ENCODE measurements around the gene CRAMP1.

The CRAMP1 gene

GRCh38 chr16:1667271-1667670 is 55.1 kb downstream of the CRAMP1 start:
- no peak for FAIRE-seq
- TF ChIP-seq POLR2A (IDR thresholded peaks at IDR 0.05; ENCODE audit: low read depth, low read length), result no peak
- DNase-seq (ENCODE audit: insufficient read length, low spot score), result no peak

- TF ChIP-seq POLR2A (IDR thresholded peaks at IDR 0.05; ENCODE audit: low read depth, low read length), result no peak
- no peak for FAIRE-seq
- no peak for DNase-seq (ENCODE audit: insufficient read length, low spot score)
Observed at GRCh38 chr16:1667916-1668315, 55.8 kb downstream of the CRAMP1 start.

DNA sequence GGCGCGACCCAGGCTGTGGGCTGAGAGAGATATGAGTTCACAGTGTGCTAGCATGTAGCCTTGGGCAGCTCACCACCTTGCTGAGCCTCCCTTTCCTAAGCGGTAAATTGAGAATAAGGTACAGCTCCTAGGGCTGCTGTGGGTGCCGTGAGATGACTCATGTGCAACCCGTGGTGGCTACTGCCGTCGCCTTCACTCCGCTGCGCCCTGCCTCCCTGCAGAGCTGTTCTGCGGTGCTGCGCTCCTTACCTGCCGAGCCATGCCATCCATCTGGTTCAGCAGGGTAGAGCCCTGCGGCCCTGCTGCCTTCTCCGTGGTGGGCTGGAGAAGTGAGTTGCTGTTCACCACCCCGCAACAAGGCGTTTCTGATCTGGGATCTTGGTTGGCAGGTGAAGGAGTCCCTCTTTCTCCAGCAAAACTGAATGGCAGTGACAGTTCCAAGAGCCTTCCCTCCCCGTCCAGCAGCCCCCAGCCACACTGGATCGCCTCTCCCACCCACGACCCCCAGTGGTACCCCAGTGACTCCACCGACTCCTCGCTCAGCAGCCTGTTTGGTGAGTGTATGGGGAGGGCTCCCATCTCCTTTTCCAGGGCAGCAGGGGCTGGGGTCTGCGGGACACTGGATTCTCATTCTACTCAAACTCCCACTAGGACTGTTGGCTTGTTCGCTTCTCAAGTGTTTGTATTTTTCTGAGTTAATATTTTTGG is 56.6 kb downstream of the CRAMP1 start:
- no peak for FAIRE-seq
- no peak for TF ChIP-seq POLR2A (IDR thresholded peaks at IDR 0.05; ENCODE audit: low read depth, low read length)

GRCh38 chr16:1669698-1670097 is 57.5 kb downstream of the CRAMP1 start:
- TF ChIP-seq POLR2A (IDR thresholded peaks at IDR 0.05; ENCODE audit: low read depth, low read length), result no peak
- no peak for DNase-seq (ENCODE audit: insufficient read length, low spot score)
- FAIRE-seq, result no peak

More for the DNA sequence above, 56.6 kb downstream of the CRAMP1 start:
- no peak for DNase-seq (ENCODE audit: insufficient read length, low spot score)

DNA sequence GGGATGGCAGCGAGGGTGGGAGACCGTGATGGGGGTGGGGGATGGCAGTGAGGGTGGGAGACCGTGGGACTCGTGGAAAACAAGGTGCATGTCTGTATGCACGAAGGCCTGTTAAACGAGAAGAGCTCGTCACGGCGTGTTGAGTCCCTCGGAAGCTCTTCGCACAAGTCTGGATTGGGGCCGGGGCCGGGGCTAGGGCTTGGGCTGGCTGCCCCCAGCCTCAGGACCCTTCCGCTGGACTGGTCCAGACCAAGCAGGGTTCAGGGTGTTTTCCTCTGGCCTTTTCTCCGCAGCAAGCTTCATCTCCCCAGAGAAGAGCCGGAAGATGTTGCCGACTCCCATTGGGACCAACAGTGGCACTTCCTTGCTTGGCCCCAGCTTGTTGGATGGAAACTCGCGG is 58.2 kb downstream of the CRAMP1 start:
- FAIRE-seq (no peak), DNase-seq (ENCODE audit: insufficient read length, low spot score) (no peak)
- TF ChIP-seq POLR2A (IDR thresholded peaks at IDR 0.05; ENCODE audit: low read depth, low read length), result no peak

DNA sequence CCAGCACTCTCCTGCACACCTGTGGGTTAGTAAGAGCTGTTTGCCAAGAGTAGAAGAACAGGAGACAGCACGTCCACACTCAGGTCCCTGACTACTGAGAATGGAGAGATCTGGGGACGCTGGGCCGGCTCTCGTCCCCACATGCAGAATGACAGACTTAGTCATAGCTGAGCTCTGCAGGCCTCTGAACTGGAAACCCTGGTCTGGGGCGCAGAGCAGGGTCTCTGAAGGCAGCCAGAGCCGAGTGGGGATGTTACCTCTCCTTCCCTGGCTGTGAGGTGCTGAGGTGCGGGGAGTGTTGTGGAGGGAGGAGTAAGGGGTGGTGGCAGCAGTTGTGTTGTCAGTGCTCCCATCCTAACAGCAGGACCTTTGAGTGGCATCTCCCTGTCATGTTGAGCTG is 58.7 kb downstream of the CRAMP1 start:
- no peak for FAIRE-seq
- no peak for DNase-seq (ENCODE audit: insufficient read length, low spot score)
- no peak for TF ChIP-seq POLR2A (IDR thresholded peaks at IDR 0.05; ENCODE audit: low read depth, low read length)

DNA sequence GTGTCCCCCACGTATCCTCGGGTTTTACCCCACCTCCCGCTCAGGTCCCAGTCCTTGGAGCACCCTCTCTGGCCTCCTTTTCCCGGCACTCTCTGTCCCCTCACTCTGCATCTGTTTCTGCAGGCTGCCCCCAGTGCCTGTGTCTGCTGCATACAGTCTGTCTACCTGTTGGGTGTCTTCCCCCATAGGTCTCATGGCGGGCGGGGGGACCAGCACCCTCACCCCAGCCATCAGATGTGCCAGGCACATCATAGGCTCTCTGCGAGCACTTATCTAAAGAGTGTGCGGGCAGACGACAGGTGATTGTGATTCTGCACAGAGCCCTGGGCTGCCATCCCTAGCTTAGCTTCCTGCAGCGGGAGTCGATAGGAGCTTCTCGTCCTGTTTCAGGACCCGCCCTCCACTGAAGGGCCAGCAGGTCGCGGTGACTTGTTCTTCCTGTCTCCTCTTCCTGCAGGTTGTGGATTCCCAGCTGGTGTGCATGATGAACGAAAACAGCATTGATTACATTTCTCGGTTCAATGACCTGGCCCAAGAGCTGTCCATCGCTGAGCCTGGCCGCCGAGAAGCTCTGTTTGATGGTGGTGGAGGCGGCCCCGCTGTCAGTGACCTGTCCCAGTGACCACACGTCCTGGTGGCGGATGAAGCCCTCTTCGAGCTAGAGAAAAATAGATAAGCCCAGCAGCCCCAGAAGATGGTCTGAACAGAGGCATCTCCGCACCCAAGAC is 61.4 kb downstream of the CRAMP1 start:
- TF ChIP-seq POLR2A (IDR thresholded peaks at IDR 0.05; ENCODE audit: low read depth, low read length), result no peak
- DNase-seq (ENCODE audit: insufficient read length, low spot score) (no peak), FAIRE-seq (no peak)

DNA sequence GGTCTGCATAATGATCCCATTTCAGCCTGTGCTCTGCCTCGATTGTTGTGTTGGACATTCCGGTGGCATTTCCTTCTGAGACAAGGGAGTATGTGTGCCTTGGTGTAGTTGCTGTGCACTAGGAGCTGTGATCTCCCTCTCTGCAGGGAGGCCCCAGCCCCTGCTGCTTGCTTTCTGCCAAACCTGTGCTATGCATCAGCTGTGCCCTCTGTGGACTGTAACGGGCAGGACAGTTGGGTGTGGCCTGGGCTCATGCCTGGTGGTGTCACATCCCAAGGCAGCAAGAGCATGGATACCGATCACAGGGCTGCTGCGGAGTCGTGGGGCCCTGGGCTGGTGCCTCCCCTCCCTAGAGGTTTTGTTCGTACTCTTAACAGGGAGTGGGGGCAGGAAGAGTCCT is 62.1 kb downstream of the CRAMP1 start:
- no peak for DNase-seq (ENCODE audit: insufficient read length, low spot score)
- no peak for FAIRE-seq

GRCh38 chr16:1674751-1675664 is 62.8 kb downstream of the CRAMP1 start:
- FAIRE-seq (no peak), DNase-seq (ENCODE audit: insufficient read length, low spot score) (peak; percentile 96)
- no peak for TF ChIP-seq POLR2A (IDR thresholded peaks at IDR 0.05; ENCODE audit: low read depth, low read length)

More for the DNA sequence above, 62.1 kb downstream of the CRAMP1 start:
- no peak for TF ChIP-seq POLR2A (IDR thresholded peaks at IDR 0.05; ENCODE audit: low read depth, low read length)

GRCh38 chr16:1676661-1677060 is 64.5 kb downstream of the CRAMP1 start:
- no peak for TF ChIP-seq POLR2A (IDR thresholded peaks at IDR 0.05; ENCODE audit: low read depth, low read length)
- DNase-seq (ENCODE audit: insufficient read length, low spot score) (no peak), FAIRE-seq (no peak)

DNA sequence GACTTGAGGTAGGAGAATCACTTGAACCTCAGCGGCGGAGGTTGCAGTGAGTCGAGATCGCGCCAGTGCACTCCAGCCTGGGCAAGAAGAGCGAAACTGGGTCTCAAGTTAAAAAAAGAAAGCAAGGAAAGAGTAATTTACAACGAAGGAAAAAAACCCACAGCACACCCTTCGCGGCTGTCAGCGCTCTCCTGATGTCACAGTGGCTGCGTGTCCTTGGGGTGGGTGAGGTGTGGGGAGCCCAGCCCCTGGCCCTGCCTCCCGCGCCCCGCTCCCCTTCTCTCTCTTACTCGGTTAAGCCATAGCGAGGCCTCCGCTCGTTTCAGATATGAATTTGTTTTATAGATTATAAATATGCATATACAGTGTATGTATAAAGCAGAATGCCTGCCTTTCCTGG is 65.2 kb downstream of the CRAMP1 start:
- TF ChIP-seq POLR2A (IDR thresholded peaks at IDR 0.05; ENCODE audit: low read depth, low read length), result no peak
- FAIRE-seq, result no peak

GRCh38 chr16:1677942-1678499 is 65.9 kb downstream of the CRAMP1 start, which contains the start of gene JPT2:
TSS of gene JPT2 (plus strand) at chr16:1678279. CDS start at chr16:1678313, 34 bp downstream.
- no peak for FAIRE-seq
- DNase-seq (ENCODE audit: insufficient read length, low spot score), result peak; percentile 95
- TF ChIP-seq POLR2A (IDR thresholded peaks at IDR 0.05; ENCODE audit: low read depth, low read length), result peak; percentile 49; the same call in 1 of the 2 replicates

More for the DNA sequence above, 65.2 kb downstream of the CRAMP1 start:
- DNase-seq (ENCODE audit: insufficient read length, low spot score), result no peak

- DNase-seq (ENCODE audit: insufficient read length, low spot score) (no peak), FAIRE-seq (no peak)
- TF ChIP-seq POLR2A (IDR thresholded peaks at IDR 0.05; ENCODE audit: low read depth, low read length), result no peak
Observed at GRCh38 chr16:1678500-1679098, 66.4 kb downstream of the CRAMP1 start.
